Uterus (tissue), 4 donors: ENCODE measurements around the gene CCDC87. TPM values are rescaled to one million over a fixed set of nuclear protein-coding genes. Genes with fewer than 3 reads are reported as not detected.

Experiments used
- small RNA-seq: library from RNA; depleted of rRNA; stranded (forward); fragments of <200 nt; gene quantifications from one replicate; pipeline ENCODE3, GENCODE V24; 2016
- total RNA-seq, 4 donors: library from RNA; depleted of rRNA in 3 of 4; stranded (reverse); fragments of >200 nt in 3 of 4; gene quantifications; one replicate each; pipeline versions ENCODE4 v1.1.0 to v1.2.4, GENCODE V29; 2014 to 2023
- donor health status: DM: yes; HTN: yes; CAD: no.

CCDC87 gene
- total RNA-seq, 4 donors from 2014 or later: 0.52 TPM; not detected in 3

Small RNAs within 50 kb of the gene (small RNA-seq; reads per million reads assigned to genes)
- gene RNU4-39P: not detected

Other genes starting within 250 kb of the CCDC87 start
- gene BRMS1, start 248.0 kb downstream of the CCDC87 start, total RNA-seq: 10 to 100 TPM; 15.0 to 77.4 (median 21.9) TPM
- 10 to 100 TPM; 13.2 to 44.8 (median 26.2) TPM for gene B4GAT1, start 245.4 kb downstream of the CCDC87 start, total RNA-seq
- 1 to 10 TPM in 2 of 4 donors, under 1 TPM in 1, not detected in 1; 0.26 to 3.5 (median 1.5) TPM for gene SLC29A2, start 221.3 kb downstream of the CCDC87 start, total RNA-seq
- 10 to 100 TPM in 1 of 4 donors, 1 to 10 TPM in 1, under 1 TPM in 1, not detected in 1; 0.97 to 12.6 (median 1.5) TPM for gene NPAS4, start 172.0 kb downstream of the CCDC87 start, total RNA-seq
- gene MRPL11, start 154.2 kb downstream of the CCDC87 start, total RNA-seq: 10 to 100 TPM; 28.7 to 57.9 (median 33.4) TPM
- gene PELI3, start 126.2 kb downstream of the CCDC87 start, total RNA-seq: 10 to 100 TPM; 13.8 to 35.0 (median 24.0) TPM
- gene DPP3, start 112.6 kb downstream of the CCDC87 start, total RNA-seq: 10 to 100 TPM in 2 of 4 donors, 1 to 10 TPM in 2; 2.1 to 14.1 (median 8.7) TPM
- 10 to 100 TPM; 32.1 to 84.4 (median 56.8) TPM for gene BBS1, start 82.4 kb downstream of the CCDC87 start, total RNA-seq
- 10 to 100 TPM in 2 of 4 donors, 1 to 10 TPM in 1, under 1 TPM in 1; 0.29 to 11.9 (median 8.9) TPM for gene ZDHHC24, start 47.0 kb downstream of the CCDC87 start, total RNA-seq
- gene ACTN3, start 46.2 kb downstream of the CCDC87 start, total RNA-seq: under 1 TPM in 1 of 4 donors, not detected in 3; 0.46 TPM
- 10 to 100 TPM; 61.2 to 89.1 (median 83.6) TPM for gene CTSF, start 24.5 kb downstream of the CCDC87 start, total RNA-seq
- 10 to 100 TPM; 13.5 to 52.0 (median 42.9) TPM for gene CCS, start 122 bp upstream of the CCDC87 start, total RNA-seq
- 10 to 100 TPM; 15.1 to 86.4 (median 53.2) TPM for gene RBM14, start 23.6 kb upstream of the CCDC87 start, total RNA-seq
- gene RBM4, start 45.6 kb upstream of the CCDC87 start, total RNA-seq: 100 to 1,000 TPM in 2 of 4 donors, 10 to 100 TPM in 2; 32.4 to 146 (median 94.8) TPM
- gene RBM4B, start 84.8 kb upstream of the CCDC87 start, total RNA-seq: 10 to 100 TPM in 3 of 4 donors, 1 to 10 TPM in 1; 5.0 to 60.3 (median 20.1) TPM
- 10 to 100 TPM in 1 of 4 donors, 1 to 10 TPM in 1, under 1 TPM in 2; under 0.01 to 31.0 (median 1.6) TPM for gene SPTBN2, start 136.2 kb upstream of the CCDC87 start, total RNA-seq